K562 (cell line): Measurements from ENCODE around the gene NUTM1.
"Not testable (repeated sequence)": the region's sequence is repeated elsewhere in the genome, so short reads cannot be mapped to it uniquely, and the experiment has no call there.

ENCODE experiments used
- CBX8 ChIP-seq: fragments of 200-600 bp; sonication (generic); IDR thresholded peaks from 2 replicates; pipeline ENCODE4 v1.6.1; 2012; ENCODE audit warnings: borderline replicate concordance, mixed run types, low read depth, mild to moderate bottlenecking, moderate library complexity, mixed read lengths, low read length, control low read depth, inconsistent platforms; ENCODE audit not compliant: poor library complexity, severe bottlenecking; ENCODE audit errors: extremely low read depth
- CREB1 ChIP-seq, 2 experiments: sonication (generic) in 1 of 2; formaldehyde crosslinking in 1 of 2; IDR thresholded peaks; 2 replicates each; pipeline versions ENCODE4 v1.6.1 to v1.8.0; 2012 to 2022; ENCODE audit warnings: inconsistent platforms in 1 of 2, mild to moderate bottlenecking in 1 of 2, missing genetic modification reagents in 1 of 2, moderate library complexity in 1 of 2
- FOS ChIP-seq: IDR thresholded peaks from 3 replicates; pipeline ENCODE4 v1.6.1; 2011; ENCODE audit not compliant: insufficient read length; ENCODE audit errors: extremely low read depth
- FOXM1 ChIP-seq, 2 experiments: fragments of 450-650 bp in 1 of 2; sonication (generic) in 1 of 2; formaldehyde crosslinking in 1 of 2; IDR thresholded peaks; 2 replicates each; pipeline versions ENCODE4 v1.6.1 to v1.9.0; 2017 to 2022; ENCODE audit warnings: low read depth in 2 of 2, mild to moderate bottlenecking in 2 of 2, missing genetic modification reagents in 1 of 2, moderate library complexity in 1 of 2
- MXI1 ChIP-seq: IDR thresholded peaks from 2 replicates; pipeline ENCODE4 v1.6.1; 2011; ENCODE audit warnings: low read depth, mild to moderate bottlenecking, improper control_type of control experiment, low read length
- POLR2AphosphoS5 ChIP-seq: IDR thresholded peaks from 2 replicates; pipeline ENCODE4 v1.6.1; 2011; ENCODE audit warnings: mild to moderate bottlenecking, low read depth, low read length, moderate library complexity; ENCODE audit not compliant: control insufficient read depth, insufficient read depth
- RAD21 ChIP-seq, 2 experiments: fragments of 250-450 bp in 1 of 2; fragments of 450-650 bp in 1 of 2; sonication (Bioruptor Pico) in 1 of 2; formaldehyde crosslinking in 1 of 2; IDR thresholded peaks in 1 of 2; conservative IDR thresholded peaks in 1 of 2; 2 replicates each; pipeline versions ENCODE4 v1.4.0 to v1.8.0; 2020 to 2022; ENCODE audit warnings: mild to moderate bottlenecking in 2 of 2, moderate library complexity in 1 of 2
- SREBF2 ChIP-seq: sonication (generic); formaldehyde crosslinking; IDR thresholded peaks from 2 replicates; pipeline ENCODE4 v1.4.0; 2020; ENCODE audit warnings: mild to moderate bottlenecking, missing genetic modification reagents
- ZNF12 ChIP-seq: sonication (generic); formaldehyde crosslinking; IDR thresholded peaks from 2 replicates; pipeline ENCODE4 v1.4.0; 2020; ENCODE audit warnings: mild to moderate bottlenecking, missing genetic modification reagents
- ZNF354B ChIP-seq: fragments of 250-450 bp; sonication (Bioruptor Pico); IDR thresholded peaks from 2 replicates; pipeline ENCODE4 v1.4.0; 2020
- TF ChIP-seq, protein P1 (sequence below), 3 experiments: IDR thresholded peaks in 2 of 3; conservative IDR thresholded peaks in 1 of 3; 2 replicates each; pipeline ENCODE4 v1.5.1; 2011 to 2012; ENCODE audit warnings: low read length in 3 of 3, mild to moderate bottlenecking in 3 of 3, control low read depth in 2 of 3, improper control_type of control experiment in 1 of 3, inconsistent platforms in 1 of 3, low read depth in 1 of 3, mixed read lengths in 1 of 3, moderate library complexity in 1 of 3; ENCODE audit not compliant: insufficient read depth in 2 of 3
- TF ChIP-seq, protein P2 (sequence below), 2 experiments: fragments of 450-650 bp; formaldehyde crosslinking in 1 of 2; IDR thresholded peaks; 2 replicates each; pipeline versions ENCODE4 v1.4.0 to v1.6.1; 2014 to 2020; ENCODE audit warnings: mild to moderate bottlenecking in 2 of 2, borderline replicate concordance in 1 of 2, low read depth in 1 of 2

DNA sequence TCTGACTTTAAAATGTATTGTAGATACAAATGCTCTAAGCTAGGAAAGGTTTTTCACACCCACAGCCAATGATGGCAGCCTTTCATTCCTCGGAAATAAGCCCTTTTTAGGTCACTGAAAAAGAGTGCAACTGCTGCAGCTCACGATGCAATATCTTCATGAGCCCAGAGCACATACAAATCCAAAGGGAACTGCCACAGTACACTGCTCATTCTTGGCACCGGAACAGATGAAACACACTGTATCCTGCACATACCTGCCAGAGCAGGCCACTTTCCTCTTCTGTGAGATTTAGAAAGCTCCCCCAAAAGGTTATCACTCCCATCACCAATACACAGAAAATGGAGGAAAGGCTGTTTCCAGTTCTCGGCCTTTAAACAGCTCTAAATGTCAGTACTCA, 37.4 kb downstream of the NUTM1 start:
- TF ChIP-seq SREBF2; ZNF354B; CREB1 (IDR thresholded peaks at IDR 0.05); CREB1 (CRISPR knock-in tag; IDR thresholded peaks at IDR 0.05); FOXM1 (IDR thresholded peaks at IDR 0.05; ENCODE audit: low read depth); FOXM1 (CRISPR knock-in tag; IDR thresholded peaks at IDR 0.05; ENCODE audit: low read depth); POLR2AphosphoS5; RAD21 (CRISPR knock-in tag; conservative IDR thresholded peaks at IDR 0.05 in 1 of 2, IDR thresholded peaks at IDR 0.05 in 1 of 2); MXI1; CBX8; FOS; ZNF12: not testable (repeated sequence)
- TF ChIP-seq, protein P1, sequence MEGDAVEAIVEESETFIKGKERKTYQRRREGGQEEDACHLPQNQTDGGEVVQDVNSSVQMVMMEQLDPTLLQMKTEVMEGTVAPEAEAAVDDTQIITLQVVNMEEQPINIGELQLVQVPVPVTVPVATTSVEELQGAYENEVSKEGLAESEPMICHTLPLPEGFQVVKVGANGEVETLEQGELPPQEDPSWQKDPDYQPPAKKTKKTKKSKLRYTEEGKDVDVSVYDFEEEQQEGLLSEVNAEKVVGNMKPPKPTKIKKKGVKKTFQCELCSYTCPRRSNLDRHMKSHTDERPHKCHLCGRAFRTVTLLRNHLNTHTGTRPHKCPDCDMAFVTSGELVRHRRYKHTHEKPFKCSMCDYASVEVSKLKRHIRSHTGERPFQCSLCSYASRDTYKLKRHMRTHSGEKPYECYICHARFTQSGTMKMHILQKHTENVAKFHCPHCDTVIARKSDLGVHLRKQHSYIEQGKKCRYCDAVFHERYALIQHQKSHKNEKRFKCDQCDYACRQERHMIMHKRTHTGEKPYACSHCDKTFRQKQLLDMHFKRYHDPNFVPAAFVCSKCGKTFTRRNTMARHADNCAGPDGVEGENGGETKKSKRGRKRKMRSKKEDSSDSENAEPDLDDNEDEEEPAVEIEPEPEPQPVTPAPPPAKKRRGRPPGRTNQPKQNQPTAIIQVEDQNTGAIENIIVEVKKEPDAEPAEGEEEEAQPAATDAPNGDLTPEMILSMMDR (IDR thresholded peaks at IDR 0.05 in 2 of 3, conservative IDR thresholded peaks at IDR 0.05 in 1 of 3; ENCODE audit: insufficient read depth in 2 of 3, low read depth in 1 of 3, low read length in 3 of 3): not testable (repeated sequence)
- TF ChIP-seq, protein P2, sequence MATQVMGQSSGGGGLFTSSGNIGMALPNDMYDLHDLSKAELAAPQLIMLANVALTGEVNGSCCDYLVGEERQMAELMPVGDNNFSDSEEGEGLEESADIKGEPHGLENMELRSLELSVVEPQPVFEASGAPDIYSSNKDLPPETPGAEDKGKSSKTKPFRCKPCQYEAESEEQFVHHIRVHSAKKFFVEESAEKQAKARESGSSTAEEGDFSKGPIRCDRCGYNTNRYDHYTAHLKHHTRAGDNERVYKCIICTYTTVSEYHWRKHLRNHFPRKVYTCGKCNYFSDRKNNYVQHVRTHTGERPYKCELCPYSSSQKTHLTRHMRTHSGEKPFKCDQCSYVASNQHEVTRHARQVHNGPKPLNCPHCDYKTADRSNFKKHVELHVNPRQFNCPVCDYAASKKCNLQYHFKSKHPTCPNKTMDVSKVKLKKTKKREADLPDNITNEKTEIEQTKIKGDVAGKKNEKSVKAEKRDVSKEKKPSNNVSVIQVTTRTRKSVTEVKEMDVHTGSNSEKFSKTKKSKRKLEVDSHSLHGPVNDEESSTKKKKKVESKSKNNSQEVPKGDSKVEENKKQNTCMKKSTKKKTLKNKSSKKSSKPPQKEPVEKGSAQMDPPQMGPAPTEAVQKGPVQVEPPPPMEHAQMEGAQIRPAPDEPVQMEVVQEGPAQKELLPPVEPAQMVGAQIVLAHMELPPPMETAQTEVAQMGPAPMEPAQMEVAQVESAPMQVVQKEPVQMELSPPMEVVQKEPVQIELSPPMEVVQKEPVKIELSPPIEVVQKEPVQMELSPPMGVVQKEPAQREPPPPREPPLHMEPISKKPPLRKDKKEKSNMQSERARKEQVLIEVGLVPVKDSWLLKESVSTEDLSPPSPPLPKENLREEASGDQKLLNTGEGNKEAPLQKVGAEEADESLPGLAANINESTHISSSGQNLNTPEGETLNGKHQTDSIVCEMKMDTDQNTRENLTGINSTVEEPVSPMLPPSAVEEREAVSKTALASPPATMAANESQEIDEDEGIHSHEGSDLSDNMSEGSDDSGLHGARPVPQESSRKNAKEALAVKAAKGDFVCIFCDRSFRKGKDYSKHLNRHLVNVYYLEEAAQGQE (IDR thresholded peaks at IDR 0.05; ENCODE audit: borderline replicate concordance): not testable (repeated sequence)
- TF ChIP-seq, protein P2 (CRISPR knock-in tag; IDR thresholded peaks at IDR 0.05; ENCODE audit: low read depth): not testable (repeated sequence)
